DND-41 (cell line): ENCODE results near the gene PPP1R13B.

Experiments
- EZH2 ChIP-seq: IDR thresholded peaks from 3 replicates; pipeline ENCODE4 v1.6.1; 2012; ENCODE audit warnings: borderline replicate concordance, low read depth, mild to moderate bottlenecking, moderate library complexity, low read length, inconsistent platforms; ENCODE audit not compliant: severe bottlenecking
- TF ChIP-seq, protein P1 (sequence below): IDR thresholded peaks from 2 replicates; pipeline ENCODE4 v1.5.1; 2012; ENCODE audit warnings: borderline replicate concordance, low read length, moderate library complexity, mild to moderate bottlenecking; ENCODE audit not compliant: poor library complexity, severe bottlenecking; ENCODE audit errors: extremely low read depth

DNA sequence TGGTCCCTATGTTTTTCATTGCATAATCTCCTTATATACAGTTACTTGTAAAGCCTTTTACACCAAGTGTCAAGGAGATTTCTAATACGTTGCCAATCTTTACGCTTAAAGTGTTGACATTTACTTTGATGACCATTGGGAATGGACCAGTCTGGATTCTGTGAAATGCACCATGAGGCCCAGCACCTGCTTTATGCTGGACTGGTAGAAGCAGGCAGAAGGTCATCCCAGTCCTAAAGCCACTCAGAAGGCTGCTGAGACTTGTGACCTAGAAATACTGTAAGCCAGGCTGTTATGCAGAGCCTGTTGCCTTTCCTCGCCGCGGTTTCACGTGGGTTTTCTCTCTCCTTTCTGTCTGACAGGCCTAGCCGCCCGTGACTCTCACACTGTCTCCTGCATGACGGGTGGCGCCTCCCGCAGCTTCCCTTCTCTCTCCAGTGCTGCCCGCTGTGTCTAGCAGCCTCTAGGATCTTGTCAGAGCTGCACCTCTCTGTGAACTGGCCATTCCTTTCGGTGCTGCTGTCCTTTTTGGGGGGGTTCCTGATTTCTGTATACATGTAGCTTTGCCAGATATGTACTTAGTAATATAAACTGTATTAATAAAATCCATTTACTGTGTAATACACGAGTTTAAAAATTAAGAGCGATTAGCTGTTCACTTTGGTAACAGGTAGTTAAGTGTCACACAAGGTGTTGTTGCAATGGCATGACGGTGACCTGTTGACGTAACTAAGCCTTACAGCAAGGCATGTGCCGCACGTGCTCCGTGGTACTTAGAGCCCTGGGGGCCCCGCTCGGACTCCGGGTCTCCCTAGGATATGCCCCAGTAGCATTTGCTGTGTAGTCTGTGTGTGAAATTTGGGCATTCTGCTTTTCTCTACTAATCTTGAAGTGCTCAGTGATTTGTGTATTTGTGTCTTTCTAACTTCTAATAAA, 161.8 kb downstream of the PPP1R13B start:
- TF ChIP-seq, protein P1, sequence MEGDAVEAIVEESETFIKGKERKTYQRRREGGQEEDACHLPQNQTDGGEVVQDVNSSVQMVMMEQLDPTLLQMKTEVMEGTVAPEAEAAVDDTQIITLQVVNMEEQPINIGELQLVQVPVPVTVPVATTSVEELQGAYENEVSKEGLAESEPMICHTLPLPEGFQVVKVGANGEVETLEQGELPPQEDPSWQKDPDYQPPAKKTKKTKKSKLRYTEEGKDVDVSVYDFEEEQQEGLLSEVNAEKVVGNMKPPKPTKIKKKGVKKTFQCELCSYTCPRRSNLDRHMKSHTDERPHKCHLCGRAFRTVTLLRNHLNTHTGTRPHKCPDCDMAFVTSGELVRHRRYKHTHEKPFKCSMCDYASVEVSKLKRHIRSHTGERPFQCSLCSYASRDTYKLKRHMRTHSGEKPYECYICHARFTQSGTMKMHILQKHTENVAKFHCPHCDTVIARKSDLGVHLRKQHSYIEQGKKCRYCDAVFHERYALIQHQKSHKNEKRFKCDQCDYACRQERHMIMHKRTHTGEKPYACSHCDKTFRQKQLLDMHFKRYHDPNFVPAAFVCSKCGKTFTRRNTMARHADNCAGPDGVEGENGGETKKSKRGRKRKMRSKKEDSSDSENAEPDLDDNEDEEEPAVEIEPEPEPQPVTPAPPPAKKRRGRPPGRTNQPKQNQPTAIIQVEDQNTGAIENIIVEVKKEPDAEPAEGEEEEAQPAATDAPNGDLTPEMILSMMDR = no peak
- no peak for TF ChIP-seq EZH2
